Peyer's patch (tissue), 4 donors: ENCODE measurements around the gene SOX8. TPM values are rescaled to one million over a fixed set of nuclear protein-coding genes. Genes with fewer than 3 reads are reported as not detected.

Source experiments
- DNase-seq, 3 donors: peaks; one replicate each; pipeline ENCODE4 v3.0.0-alpha.2; 2017 to 2019
- H3K27ac ChIP-seq, 4 donors: fragments of 200-600 bp; sonication (generic); one replicate each; pipeline ENCODE4 v1.5.1; 2016 to 2019
- H3K27me3 ChIP-seq, 2 donors: fragments of 200-600 bp; sonication (generic); one replicate each; pipeline ENCODE4 v1.5.1; 2019
- H3K36me3 ChIP-seq, 3 donors: fragments of 200-600 bp; sonication (generic); one replicate each; pipeline ENCODE4 v1.5.1; 2016 to 2019
- H3K4me1 ChIP-seq, 4 donors: fragments of 200-600 bp; sonication (generic); one replicate each; pipeline ENCODE4 v1.5.1; 2016 to 2019
- H3K4me3 ChIP-seq, 4 donors: fragments of 200-600 bp; sonication (generic); 1 replicate in 3 of 4; 2 replicates in 1 of 4; pipeline ENCODE4 v1.5.1; 2016 to 2019; ENCODE audit warnings: mild to moderate bottlenecking in 1 of 4
- H3K9me3 ChIP-seq, 4 donors: fragments of 200-600 bp; sonication (generic); one replicate each; pipeline ENCODE4 v1.5.1; 2016 to 2019; ENCODE audit warnings: mild to moderate bottlenecking in 1 of 4
- CTCF ChIP-seq, 6 experiments: fragments of 450-650 bp in 4 of 6; fragments of 200-600 bp in 2 of 6; sonication (generic) in 1 of 6; IDR thresholded peaks; one replicate each; pipeline ENCODE4 v1.5.1; 2017 to 2019; ENCODE audit warnings: antibody characterized with exemption in 6 of 6, mild to moderate bottlenecking in 3 of 6, moderate library complexity in 1 of 6
- POLR2A ChIP-seq, 2 donors: fragments of 450-650 bp; IDR thresholded peaks; one replicate each; pipeline ENCODE4 v1.5.1; 2017; ENCODE audit warnings: antibody characterized with exemption in 2 of 2, mild to moderate bottlenecking in 2 of 2, moderate library complexity in 2 of 2
- total RNA-seq, 4 donors: library from RNA; depleted of rRNA; stranded (reverse); fragments of >200 nt; gene quantifications; one replicate each; pipeline ENCODE4 v1.1.0, GENCODE V29; 2016

Gene SOX8
- total RNA-seq, 4 donors from 2014 or later: 0.27 to 3.3 (median 1.1) TPM; not detected in 1

GRCh38 chr16:972316-973002 is 9.1 kb upstream of the SOX8 start:
- DNase-seq: no peak
- Histone ChIP-seq H3K27me3 (no peaks in the 10 kb centered on the region), H3K27ac (no peak overlapping the region), H3K4me3 (no peak overlapping the region), H3K9me3 (no peaks in the 10 kb centered on the region), H3K36me3 (no peaks in the 10 kb centered on the region), H3K4me1 (peaks cover 4 to 15% (median 9%) of the 10 kb centered on the region in 4 donors)
- TF ChIP-seq CTCF (IDR thresholded peaks at IDR 0.05) (no peak), POLR2A (IDR thresholded peaks at IDR 0.05) (no peak)

DNA sequence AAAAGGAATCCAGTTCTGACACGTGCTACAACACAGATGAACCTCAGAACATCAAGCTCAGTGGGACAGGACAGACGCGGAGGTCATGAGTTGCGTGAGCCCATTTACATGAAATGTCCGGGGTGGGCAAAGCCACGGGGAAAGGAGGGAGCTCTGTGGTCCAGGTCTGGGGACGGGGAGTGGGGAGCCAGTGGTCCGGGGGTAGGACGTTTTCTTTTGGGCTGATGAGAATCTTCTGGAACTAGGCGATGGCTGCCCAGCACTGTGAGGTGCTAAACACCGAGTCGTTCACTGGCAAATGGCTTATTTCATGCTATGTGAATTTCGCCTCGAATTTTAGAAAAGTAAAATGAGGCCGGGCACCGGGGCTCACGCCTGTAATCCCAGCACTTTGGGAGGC is 8.2 kb upstream of the SOX8 start:
- no peaks in the 10 kb centered on the region for H3K36me3 ChIP-seq
- no peak for DNase-seq
- no peak overlapping the region for H3K4me3 ChIP-seq
- H3K4me1 ChIP-seq: peaks cover 4 to 15% (median 9%) of the 10 kb centered on the region in 4 donors
- H3K27me3 ChIP-seq: no peaks in the 10 kb centered on the region
- TF ChIP-seq CTCF (IDR thresholded peaks at IDR 0.05) (no peak), POLR2A (IDR thresholded peaks at IDR 0.05) (no peak)
- H3K27ac ChIP-seq: peak overlapping the region in 1 of 4 donors; percentile 60
- no peaks in the 10 kb centered on the region for H3K9me3 ChIP-seq

GRCh38 chr16:974001-974601 is 7.5 kb upstream of the SOX8 start:
- H3K4me1 ChIP-seq: peaks cover 4 to 15% (median 9%) of the 10 kb centered on the region in 4 donors
- no peak overlapping the region for H3K4me3 ChIP-seq
- TF ChIP-seq CTCF (IDR thresholded peaks at IDR 0.05): no peak
- TF ChIP-seq POLR2A (IDR thresholded peaks at IDR 0.05): no peak
- DNase-seq: peak in 2 of 3 donors; percentile 54 to 62
- no peaks in the 10 kb centered on the region for H3K36me3 ChIP-seq
- peak overlapping the region in 1 of 4 donors; percentile 60 for H3K27ac ChIP-seq
- H3K27me3 ChIP-seq: no peaks in the 10 kb centered on the region
- H3K9me3 ChIP-seq: no peaks in the 10 kb centered on the region

DNA sequence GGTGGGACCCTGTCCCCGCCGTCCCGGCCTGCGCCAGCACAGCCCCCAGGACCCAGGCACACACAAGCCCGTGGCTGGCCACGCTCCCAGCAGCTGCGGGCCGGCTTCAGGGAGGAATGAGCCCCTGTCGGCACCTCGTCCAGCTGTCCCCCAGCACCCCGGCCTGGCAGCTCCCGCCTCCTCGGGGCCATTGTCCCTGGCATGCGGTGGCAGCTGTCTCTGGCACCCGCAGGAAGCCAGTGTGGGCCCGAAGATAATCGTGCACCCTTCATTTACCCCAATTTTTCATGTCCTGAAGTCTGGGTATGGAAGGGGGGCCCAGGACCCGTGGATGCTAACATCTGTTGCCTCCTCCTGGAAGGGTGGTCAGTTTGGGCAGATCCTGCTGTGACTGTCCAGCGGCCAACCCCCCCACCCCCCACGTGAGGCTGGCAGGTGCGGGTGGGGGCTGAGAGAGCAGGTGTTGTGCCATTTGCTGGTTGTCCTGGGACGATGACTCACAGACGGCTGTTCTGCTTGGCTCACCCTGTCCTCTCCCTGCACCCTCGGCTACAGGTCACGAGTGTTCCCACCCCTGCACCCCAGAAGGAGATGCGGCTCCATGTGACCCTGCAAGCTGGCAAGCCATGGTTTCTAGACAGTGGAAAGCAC is 6.8 kb upstream of the SOX8 start:
- peaks cover 0 to 2% of the 10 kb centered on the region in 2 donors for H3K27me3 ChIP-seq
- peak in 1 of 3 donors; percentile 43 for DNase-seq
- no peak overlapping the region for H3K4me3 ChIP-seq
- peaks cover 2 to 12% (median 7%) of the 10 kb centered on the region in 4 donors for H3K4me1 ChIP-seq
- H3K36me3 ChIP-seq: no peaks in the 10 kb centered on the region
- H3K27ac ChIP-seq: peak overlapping the region in 1 of 4 donors; percentile 60
- no peaks in the 10 kb centered on the region for H3K9me3 ChIP-seq
- TF ChIP-seq CTCF (IDR thresholded peaks at IDR 0.05): no peak
- no peak for TF ChIP-seq POLR2A (IDR thresholded peaks at IDR 0.05)

DNA sequence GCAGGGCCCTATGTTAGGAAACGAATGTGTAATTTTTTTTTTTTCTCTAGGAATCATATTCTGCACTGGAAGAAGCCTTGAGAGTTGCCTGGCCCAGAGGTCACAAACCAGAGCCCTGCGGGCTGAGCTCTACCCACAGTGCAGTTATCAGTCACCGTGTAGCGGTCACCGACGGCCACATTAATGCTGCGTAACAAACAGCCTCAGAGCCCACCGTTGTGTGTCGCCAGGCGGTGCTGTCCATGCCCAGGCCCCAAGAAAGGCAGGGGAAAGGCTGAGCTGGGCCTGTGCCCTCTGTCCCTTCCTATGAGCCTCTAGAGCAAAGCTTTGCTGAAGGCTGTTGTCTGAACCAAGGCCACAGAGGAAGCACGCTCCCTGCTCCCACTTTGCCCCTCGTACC is 6.3 kb upstream of the SOX8 start:
- Histone ChIP-seq H3K4me1 (peaks cover 0 to 12% (median 5%) of the 10 kb centered on the region in 4 donors), H3K27me3 (peaks cover 0 to 7% of the 10 kb centered on the region in 2 donors), H3K27ac (peak overlapping the region in 1 of 4 donors; percentile 60), H3K36me3 (no peaks in the 10 kb centered on the region), H3K4me3 (no peak overlapping the region), H3K9me3 (no peaks in the 10 kb centered on the region)
- TF ChIP-seq CTCF (IDR thresholded peaks at IDR 0.05): no peak
- no peak for TF ChIP-seq POLR2A (IDR thresholded peaks at IDR 0.05)
- no peak for DNase-seq
